HG03575 (cell line): Measurements from ENCODE around the gene GRM7.

Experiments
- ATAC-seq: cut with Tn5 transposase; IDR thresholded peaks from one replicate; pipeline ENCODE4 v1.9.1; 2021; ENCODE audit not compliant: unreplicated experiment, insufficient number of reproducible peaks, low FRiP score; ENCODE audit errors: extremely low read depth

The GRM7 gene

DNA sequence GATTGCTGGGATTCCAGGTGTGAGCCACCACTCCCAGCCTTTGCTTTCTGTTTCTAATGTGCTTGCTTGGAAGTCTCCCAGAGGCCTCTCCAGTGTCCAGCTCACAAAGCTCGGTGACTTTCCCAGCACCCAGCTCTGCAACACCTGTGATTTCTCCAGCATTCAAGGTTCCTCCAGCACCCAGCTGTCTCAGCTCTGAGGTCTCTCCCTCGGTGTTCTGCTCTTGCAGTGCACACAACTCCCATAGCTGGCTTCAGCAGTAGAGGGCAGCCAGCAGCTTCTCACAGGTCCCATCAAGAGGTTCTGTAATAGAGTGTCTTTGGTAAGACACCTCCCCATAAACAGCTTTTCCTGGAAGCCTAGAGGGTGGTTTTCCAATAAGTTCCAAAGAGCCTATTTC is 75.1 kb downstream of the GRM7 start:
- ATAC-seq = no peak

GRCh38 chr3:6962801-6963200 is 101.9 kb downstream of the GRM7 start:
- no peak for ATAC-seq

DNA sequence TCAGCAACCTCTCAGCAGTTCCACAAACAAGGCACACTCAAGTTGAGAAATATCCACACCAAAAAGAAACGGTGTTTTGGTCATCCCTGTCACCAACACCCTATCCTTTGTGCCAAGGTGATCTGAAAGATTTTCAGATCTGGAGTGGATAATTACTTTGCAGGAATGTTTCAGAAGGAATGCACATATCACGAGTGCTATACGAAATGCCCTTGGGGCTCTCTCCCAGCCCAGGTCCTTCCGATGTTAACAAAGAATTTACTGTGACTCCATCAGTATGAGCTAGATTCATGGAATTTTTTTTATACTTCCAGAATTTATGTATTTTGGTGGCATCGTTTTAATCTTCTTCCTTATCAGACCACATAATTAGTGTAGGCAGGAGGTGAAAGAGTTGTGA is 105.0 kb downstream of the GRM7 start:
- no peak for ATAC-seq

GRCh38 chr3:6971933-6972332 is 111.0 kb downstream of the GRM7 start:
- no peak for ATAC-seq

GRCh38 chr3:6985848-6986247 is 124.9 kb downstream of the GRM7 start:
- ATAC-seq = no peak

DNA sequence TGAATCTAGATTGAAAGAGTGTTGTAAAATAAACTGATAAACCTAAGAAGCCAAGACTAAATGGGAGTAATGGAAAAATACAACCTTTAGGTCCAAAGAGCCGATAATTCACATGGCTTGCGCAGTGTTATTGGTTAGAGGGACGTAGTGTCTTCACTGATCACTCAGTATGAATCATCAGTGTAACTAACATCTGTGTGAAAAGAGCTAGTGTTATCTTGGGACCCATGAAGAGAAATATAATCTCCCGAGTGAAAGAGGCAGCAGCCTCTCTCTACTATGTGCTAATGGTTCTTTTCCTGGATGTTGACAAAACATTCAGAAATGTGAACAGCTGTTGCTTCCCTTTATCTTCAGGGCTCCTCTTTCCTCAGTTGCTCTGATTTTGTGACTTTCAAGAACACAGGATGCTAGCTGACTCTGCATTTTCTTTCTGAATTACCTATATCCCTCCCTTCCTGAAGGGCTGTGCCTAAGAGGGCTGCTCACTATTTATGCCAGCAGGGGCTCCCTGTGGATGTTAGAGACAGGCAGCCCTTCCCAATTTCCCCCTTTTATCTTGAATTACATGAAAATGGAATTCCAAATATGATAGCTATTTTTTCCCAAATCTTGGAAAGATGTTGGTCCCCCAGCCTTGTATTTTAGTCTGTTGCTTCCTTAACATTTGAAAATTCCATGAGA is 128.8 kb downstream of the GRM7 start:
- no peak for ATAC-seq

DNA sequence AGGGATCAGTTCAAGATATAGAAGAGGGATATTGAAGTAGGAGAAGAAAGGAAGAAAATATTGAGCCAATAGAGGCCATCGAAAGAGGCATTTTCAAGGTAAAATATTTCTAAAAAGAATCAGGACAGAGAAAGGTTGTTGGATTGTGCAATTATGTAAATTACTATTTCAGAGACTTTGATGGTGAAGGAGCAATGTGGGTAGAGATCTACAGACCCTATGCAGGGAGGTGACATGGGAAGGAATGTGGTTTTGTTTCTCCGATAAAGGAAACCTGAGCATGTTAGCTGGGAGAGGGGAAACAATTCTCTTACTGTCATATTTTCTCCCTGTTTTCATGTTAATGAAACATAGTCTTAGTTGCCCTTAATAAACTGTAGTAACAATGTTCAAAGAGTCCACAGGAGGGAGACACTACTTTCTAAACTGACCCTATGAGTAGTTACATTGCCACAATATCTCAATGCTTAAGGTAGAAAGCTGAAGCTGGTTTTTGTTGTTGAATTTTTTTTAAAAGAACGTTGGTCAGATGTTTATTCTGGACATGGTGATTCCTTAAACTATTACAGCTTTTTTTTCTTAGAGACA is 133.3 kb downstream of the GRM7 start:
- no peak for ATAC-seq

DNA sequence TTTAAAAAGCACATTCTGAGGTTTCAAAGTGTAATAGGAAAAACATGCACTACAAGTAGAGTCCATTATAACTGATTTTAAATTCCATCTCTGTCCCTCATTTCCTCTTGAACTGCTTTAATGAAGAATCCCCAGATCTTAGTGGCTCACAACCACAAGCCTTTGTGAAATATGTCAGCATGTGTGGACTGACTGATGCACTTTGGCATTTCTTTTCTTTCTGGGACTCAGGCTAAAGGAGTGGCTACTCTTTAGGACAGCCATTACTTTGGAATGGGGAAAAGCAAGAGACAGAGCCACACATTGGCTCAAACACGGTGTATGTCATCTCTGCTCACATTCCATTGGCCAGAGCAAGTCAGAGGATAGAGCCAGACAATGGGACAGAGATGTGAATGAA is 139.6 kb downstream of the GRM7 start:
- ATAC-seq = no peak

DNA sequence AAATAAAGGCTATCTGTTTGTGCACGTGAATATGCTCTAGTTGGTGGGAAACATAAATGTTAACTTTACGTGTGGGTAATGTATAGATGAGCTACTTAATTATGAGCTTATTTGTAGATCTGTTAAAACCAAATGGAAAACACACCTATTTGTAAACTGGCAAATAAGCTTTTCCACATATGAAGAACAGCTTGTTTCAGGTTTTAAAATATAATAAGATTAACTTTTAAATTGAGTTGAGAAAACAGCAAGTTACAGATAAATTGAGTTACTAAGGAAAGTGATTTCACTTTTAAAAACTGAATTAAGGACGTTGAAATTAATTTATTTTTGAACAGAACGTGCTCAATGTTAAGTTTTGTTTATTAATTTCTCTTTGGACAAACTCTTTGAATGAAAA is 140.5 kb downstream of the GRM7 start:
- ATAC-seq = no peak

GRCh38 chr3:7015683-7016440 is 154.9 kb downstream of the GRM7 start:
- no peak for ATAC-seq

GRCh38 chr3:7025581-7026300 is 164.8 kb downstream of the GRM7 start:
- no peak for ATAC-seq

- no peak for ATAC-seq
Observed at GRCh38 chr3:7029562-7029961, 168.6 kb downstream of the GRM7 start.

DNA sequence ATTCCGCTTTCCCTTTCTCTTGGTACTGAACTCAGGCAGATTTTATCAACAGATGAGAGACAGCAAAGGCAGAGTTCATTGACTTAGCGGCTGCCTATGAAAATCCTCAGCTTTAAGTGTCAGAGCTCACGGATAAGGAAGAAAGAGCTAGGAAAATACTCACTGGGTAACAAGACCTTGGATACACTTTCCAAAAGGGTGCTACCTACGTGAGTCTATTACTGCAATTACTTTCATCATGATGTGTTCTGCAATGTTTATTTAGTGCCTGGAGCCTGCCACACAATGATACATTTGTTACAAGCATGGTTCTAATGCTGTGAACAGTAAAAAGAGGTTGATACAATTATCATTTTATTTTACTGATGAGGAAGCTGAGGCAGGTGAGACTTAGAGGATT is 177.5 kb downstream of the GRM7 start:
- ATAC-seq = no peak

DNA sequence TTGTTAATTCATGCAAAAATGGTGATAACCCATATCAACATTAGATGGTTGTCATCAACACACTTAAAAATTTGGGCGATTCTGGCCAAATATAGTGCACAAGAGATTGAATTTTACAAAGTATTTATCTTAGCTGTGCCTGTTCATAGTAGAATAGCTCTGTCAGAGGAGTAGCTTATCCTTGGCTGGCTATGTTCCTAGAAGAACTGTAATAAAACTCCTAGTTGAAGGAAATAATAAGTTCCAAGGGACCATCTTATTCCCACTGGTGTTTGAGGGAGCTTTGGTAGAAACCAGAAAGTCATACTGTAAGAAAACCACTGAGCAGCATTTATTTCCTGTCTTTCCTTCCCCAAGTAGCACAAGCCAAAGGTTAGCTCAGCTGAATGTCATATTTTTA is 201.8 kb downstream of the GRM7 start:
- ATAC-seq = no peak

DNA sequence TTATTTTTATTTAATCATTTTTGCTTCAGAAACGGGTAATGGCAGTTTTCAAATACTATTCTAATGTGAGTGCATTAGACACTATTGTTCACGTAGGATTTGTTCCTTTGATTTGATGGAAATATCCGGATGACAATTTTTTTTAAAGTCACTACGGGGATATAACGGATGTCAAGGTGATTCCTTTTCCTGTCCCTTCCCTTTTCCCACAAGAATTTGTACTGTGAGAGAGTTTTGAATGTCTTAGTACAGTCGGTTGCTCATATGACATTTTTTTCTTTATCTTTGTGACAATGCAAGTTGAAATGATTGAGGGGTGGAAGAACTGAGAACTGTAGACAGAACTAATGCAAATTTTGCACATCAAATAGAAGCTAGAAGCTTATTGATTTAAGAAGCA is 209.5 kb downstream of the GRM7 start:
- no peak for ATAC-seq

- no peak for ATAC-seq
Observed at GRCh38 chr3:7074217-7074616, 213.3 kb downstream of the GRM7 start.

DNA sequence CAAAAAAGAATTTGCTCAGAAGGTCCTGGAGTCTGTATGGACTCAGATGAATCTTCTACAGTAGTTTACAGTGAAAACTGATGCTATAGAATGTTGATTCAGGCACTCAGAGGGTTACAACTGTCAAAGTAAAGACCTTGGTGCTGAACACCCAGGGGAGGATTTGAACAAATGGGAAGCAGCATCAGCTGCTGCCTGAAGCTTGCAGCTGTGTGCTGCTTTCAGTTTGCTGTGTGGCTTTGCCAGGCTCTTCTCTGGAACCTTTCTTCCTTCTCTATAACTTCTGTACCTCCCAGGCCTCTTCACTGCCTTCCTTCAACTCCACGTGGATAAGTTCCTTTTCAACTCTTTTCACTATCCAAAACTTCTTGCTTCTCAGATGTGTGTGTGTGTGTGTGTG is 214.2 kb downstream of the GRM7 start:
- no peak for ATAC-seq

- no peak for ATAC-seq
Observed at GRCh38 chr3:7075901-7076300, 215.0 kb downstream of the GRM7 start.

- ATAC-seq = no peak
Observed at GRCh38 chr3:7082244-7082643, 221.3 kb downstream of the GRM7 start.

GRCh38 chr3:7086417-7086816 is 225.5 kb downstream of the GRM7 start:
- ATAC-seq = no peak
